HG03097 (cell line): ENCODE results near the gene CD9.

ENCODE experiments used
- ATAC-seq: cut with Tn5 transposase; IDR thresholded peaks from one replicate; pipeline ENCODE4 v1.9.1; 2021; ENCODE audit not compliant: unreplicated experiment, low FRiP score

Gene CD9

DNA sequence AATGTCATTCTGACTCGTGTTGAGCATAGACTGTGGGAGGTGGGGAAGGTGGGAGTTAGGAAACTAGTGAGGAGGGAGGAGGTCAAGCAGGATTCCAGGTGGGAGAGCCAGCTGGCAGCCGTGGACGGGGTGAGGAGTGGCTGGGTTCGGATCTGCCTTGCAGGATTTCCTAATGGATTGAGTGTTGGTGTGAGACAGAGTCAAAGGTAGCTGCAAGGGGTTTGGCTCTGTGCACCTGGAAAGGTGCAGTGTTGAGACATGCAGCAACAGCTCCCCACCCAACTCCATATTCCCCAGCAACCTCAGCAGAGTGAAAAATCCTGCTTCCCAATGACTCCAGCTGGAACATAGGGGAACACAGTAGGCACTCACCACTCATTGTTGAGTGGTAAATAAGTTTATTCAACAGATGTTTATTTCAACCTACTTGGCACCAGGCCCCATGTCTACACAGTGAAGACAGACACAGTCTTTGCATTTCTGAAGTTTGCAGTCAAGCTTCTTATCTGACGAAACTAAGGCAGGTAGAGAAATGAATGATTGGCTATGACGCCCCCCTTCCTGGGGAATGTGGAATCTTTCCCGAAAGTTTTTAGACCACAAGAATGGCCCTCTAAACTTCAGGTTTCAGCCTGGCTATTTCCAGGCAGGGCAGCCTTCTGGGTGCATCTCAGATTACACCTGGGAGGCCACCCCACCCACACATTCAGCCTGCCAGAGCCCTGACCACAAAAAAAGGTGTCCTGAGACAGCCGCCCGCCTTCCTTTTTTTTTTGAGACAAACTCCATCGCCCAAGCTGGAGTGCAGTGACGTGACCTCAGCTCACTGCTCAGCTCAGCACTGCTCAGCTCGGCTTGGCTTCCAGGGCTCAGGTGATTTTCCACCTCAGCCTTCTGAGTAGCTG lies 72.4 kb downstream of the CD9 start:
- no peak for ATAC-seq

DNA sequence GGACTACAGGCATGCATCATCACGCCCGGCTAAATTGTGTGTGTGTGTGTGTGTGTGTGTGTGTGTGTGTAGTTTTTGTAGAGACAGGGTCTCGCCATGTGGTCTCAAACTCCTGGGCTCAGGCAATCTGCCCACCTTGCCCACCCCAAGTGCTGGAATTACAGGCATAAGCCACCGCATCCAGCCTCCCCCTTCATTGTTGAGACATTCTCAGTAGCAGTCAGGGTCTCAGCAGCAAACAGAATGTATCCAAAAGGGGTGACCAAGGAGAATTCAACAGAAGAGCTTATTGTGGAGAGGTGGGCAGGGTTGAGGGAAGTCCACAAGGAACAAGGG lies 73.0 kb downstream of the CD9 start:
- ATAC-seq, result no peak

GRCh38 chr12:6273541-6274230 lies 73.5 kb downstream of the CD9 start:
- ATAC-seq, result no peak

DNA sequence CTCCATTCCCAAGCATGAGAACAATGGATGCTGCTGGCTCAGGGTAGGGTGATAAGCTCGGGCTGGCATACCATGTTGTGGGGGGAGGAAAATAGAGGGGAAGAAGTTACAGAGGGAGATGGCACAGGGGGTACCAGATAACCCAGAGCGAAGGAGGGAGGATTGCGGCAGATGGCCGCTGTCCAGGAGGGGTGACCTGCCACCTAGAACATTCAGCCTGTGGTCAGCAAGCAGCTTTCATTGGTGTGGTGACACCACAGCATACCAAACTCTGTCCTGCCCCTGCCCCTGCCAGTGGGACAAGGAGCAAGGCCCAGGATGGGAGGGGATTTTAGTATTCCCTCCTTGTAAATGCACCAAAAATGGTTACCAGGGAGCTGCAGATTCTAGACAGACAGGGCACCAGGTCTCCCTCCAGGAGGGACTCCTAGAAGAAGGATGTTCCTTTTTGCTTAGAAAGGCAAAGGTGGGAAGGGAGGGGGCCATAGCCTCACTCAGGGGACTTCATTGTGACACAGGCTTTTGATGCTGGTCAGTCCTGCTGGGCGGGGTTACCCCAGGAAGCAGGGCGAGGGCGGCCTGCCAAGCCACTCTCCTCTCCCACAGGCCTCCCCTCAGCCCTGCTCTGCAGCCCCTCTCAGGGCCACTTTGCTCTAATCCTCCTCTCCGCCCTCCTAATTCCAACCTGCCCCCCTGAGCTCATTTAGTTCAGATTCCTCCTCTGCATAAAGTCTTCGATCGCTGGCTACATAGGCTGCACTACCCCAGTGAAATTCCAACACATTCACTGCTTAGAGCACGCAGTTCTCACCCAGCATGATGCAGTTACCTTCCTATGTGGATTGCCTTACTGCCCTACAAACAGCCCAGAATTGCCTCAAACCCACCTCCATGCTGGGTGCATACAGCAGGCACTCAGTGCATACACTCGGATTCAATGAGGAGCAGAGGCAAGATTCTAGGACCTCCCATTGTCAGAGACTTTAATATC lies 74.3 kb downstream of the CD9 start:
- no peak for ATAC-seq

GRCh38 chr12:6275928-6276887 lies 76.0 kb downstream of the CD9 start:
- ATAC-seq, result no peak

GRCh38 chr12:6276956-6277620 lies 76.9 kb downstream of the CD9 start:
- ATAC-seq, result no peak

DNA sequence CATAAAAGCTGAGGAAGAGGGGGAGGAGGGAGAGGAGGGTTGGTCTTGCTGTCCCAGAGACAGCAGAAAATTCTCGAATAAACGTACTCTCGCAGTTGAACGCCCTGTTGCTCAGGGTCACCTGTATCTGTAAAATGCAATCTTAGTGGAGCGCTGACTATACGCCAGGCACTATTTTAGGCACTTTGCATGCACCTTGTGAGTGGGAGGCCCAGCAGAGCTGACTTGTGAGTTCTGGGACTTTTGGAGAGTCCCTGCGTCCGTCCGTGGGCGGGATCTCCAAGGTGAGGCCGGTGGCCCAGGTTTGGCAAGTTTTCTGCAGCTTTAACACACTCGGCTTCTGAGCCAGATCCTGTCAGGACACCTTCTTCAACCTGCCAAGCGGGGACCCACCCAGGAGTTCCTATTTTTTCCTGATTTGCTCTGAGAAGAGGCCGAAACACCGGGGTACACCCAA lies 77.8 kb downstream of the CD9 start:
- ATAC-seq, result no peak

- no peak for ATAC-seq
Observed at GRCh38 chr12:6278439-6279255, 78.4 kb downstream of the CD9 start.

DNA sequence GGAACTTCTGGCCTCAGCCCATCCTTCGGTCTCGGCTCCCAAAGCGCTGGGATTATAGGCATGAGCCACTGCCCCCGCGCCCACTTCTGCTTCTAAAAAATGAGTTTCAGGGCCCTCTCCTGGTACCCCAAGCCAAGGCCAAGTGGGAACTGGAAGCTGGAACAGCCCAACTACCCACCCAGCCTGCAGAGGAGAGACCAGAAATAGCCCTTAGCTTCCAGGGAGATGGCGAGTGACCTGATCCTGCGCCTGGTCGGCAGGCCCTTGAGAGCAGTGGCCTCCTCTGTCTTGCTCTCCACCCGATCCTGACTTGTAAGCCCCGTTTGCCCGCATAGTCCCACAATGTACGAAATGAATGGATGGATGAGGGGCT lies 79.0 kb downstream of the CD9 start:
- no peak for ATAC-seq

DNA sequence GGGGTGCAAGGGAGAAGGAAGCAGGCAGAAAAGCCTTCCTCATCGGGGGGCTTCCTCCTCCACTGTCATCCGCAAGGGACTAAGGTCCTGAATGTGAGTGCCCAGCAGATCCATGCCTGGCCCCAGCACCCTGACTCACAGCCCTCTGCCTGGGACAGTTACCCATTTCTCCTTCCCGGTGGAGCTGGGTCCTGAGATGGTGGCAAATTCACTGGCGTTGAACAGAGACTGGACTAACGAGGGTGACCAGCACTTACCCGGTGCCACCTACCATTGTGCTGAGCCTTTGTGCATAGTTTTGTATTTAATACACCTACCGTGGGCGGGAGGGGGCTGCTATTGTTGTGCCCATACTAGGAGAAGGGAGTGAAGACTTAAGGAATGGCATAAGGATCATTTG lies 79.4 kb downstream of the CD9 start:
- ATAC-seq, result no peak

DNA sequence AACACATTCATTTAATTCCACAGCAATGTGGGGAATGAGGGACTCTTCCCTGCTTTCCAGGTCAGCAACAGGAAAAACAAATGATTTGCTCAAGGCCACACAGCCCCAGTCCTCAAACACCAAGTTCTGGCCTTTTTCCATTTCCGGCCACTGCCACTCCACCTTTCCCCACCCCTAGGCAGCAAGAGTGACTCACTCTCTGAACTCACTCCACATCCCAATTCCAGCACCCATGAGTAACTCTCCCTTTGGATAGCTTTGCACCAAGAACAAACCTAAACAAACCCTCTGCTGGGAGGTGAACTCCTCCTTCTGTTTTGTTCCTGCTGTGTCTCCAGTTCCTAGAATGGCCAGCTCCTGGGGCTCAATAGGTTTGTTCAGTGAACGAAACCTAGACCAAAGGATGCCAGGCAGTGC lies 79.9 kb downstream of the CD9 start:
- no peak for ATAC-seq

GRCh38 chr12:6280672-6281071 lies 80.5 kb downstream of the CD9 start:
- no peak for ATAC-seq

DNA sequence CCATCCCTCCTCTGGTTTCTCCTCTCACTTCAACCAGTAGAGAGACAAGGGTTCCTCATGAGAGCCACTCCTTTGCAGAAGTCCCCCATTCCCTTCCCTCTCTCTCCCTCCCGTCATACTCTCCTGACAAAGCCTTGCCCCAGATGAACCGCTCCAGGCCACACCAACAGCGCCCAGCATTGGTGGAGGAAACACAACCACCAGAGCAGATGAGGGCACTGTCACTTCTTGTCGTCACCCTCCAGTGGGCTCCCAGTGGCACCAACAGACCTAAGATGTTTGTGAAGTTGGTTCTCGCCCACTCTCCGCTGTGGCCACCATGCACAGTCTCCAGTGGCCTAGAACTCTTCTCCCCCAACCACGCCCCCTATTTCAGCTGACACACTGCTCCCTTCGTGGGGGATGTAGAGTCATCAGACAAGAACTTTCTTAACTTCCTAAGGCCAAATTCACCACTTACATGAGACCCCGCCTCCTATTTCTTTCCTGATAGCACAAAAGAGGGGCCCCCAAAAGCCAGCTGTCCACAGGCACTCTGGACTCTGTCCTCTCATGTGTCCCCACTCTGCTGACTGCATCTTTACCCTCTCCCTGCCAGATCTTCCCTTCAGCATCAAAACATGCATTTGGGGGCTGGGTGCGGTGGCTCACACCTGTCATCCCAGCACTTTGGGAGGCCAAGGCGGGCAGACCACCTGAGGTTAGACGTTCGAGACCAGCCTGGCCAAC lies 81.0 kb downstream of the CD9 start:
- ATAC-seq, result no peak

DNA sequence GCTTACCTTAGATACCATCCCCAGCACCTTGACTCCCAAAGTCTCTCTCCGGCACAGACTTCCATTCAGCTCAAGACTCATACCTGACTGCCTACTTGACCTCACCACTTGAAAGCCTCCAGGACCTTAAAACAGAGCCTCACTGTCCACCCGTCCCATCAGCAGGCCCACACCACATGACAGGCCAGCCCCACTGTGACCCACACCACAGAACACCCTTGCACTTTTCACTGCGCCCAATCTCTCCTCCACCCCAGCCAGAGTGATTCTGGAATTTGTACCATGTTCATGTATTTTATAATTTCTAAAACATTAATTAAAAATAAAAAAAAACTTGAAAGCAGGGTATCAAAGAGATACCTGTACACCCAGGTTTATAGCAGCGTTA lies 82.2 kb downstream of the CD9 start:
- ATAC-seq, result no peak

GRCh38 chr12:6284273-6284672 lies 84.1 kb downstream of the CD9 start:
- no peak for ATAC-seq

DNA sequence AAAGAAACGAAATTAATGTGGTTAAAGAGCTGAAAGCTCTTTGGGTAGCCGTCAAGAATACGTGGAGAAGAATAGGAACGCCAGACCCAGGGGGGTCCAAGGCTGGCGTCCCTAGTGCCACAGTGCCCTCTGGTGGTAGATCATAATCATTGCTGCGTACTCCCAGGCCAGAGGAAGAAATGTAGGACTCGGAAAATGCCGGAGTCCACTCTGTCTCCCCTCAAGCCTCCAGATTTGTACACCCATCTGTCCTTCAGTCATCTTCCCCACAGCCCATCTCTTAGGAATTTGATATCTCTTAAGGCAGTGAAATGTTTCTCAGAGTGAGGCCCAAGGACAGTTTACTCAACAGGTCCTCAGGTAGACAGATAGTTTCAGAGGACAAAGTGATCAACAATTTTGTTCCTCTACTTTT lies 84.9 kb downstream of the CD9 start:
- ATAC-seq, result no peak

- no peak for ATAC-seq
Observed at GRCh38 chr12:6285532-6286306, 85.5 kb downstream of the CD9 start.
